SW480 (cell line): ENCODE measurements around the gene SPACA6.

Experiments
- DNase-seq: peaks from one replicate; pipeline ENCODE4 v3.0.0-alpha.2; 2016; ENCODE audit warnings: low spot score

SPACA6 gene

GRCh38 chr19:51688671-51689571, 4.2 kb upstream of the SPACA6 start:
- peak; percentile 74 for DNase-seq

- no peak for DNase-seq
Observed at GRCh38 chr19:51689751-51690453, 3.2 kb upstream of the SPACA6 start.

- no peak for DNase-seq
Observed at GRCh38 chr19:51690454-51691073, 2.6 kb upstream of the SPACA6 start.

- no peak for DNase-seq
Observed at GRCh38 chr19:51691074-51691583, 2.0 kb upstream of the SPACA6 start.

- no peak for DNase-seq
Observed at GRCh38 chr19:51691584-51692428, 1.3 kb upstream of the SPACA6 start.

- no peak for DNase-seq
Observed at GRCh38 chr19:51692468-51692867, 662 bp upstream of the SPACA6 start.

- no peak for DNase-seq
Observed at GRCh38 chr19:51693819-51694218, 689 bp downstream of the SPACA6 start.

- DNase-seq, result no peak
Observed at GRCh38 chr19:51694318-51695085, 1.4 kb downstream of the SPACA6 start.

GRCh38 chr19:51695088-51695487, 2.0 kb downstream of the SPACA6 start:
- no peak for DNase-seq

- no peak for DNase-seq
Observed at GRCh38 chr19:51695702-51696315, 2.7 kb downstream of the SPACA6 start.

GRCh38 chr19:51696606-51697005, 3.5 kb downstream of the SPACA6 start:
- DNase-seq, result no peak

GRCh38 chr19:51697169-51697776, 4.1 kb downstream of the SPACA6 start:
- DNase-seq, result no peak

GRCh38 chr19:51698296-51698695, 5.2 kb downstream of the SPACA6 start:
- no peak for DNase-seq

GRCh38 chr19:51699170-51699569, 6.0 kb downstream of the SPACA6 start:
- DNase-seq, result no peak

GRCh38 chr19:51701468-51702100, 8.5 kb downstream of the SPACA6 start:
- DNase-seq, result no peak

- peak; percentile 46 for DNase-seq
Observed at GRCh38 chr19:51702103-51702824, 9.1 kb downstream of the SPACA6 start.

GRCh38 chr19:51702825-51703574, 9.9 kb downstream of the SPACA6 start:
- DNase-seq, result no peak
